Small intestine (tissue), 7 donors: Measurements from ENCODE around the gene SYNPO. TPM values are rescaled to one million over a fixed set of nuclear protein-coding genes. Genes with fewer than 3 reads are reported as not detected.

Experiments used
- DNase-seq, 2 donors: peaks; one replicate each; pipeline versions ENCODE4 v3.0.0 to v3.0.0-alpha.2; 2013
- FAIRE-seq: peaks from 2 replicates; lab custom pipeline; 2012; peaks lifted over from hg19 to GRCh38; lab: Jason Lieb, UNC
- H3K27ac ChIP-seq, 3 donors: one replicate each; pipeline ENCODE4 v1.5.1; 2013; ENCODE audit warnings: low read length in 2 of 3, mild to moderate bottlenecking in 2 of 3, control low read depth in 1 of 3, inconsistent platforms in 1 of 3, low read depth in 1 of 3, moderate library complexity in 1 of 3
- H3K27me3 ChIP-seq, 3 donors: one replicate each; pipeline ENCODE4 v1.6.1; 2013; ENCODE audit warnings: low read length in 3 of 3, inconsistent platforms in 1 of 3; ENCODE audit not compliant: control insufficient read depth in 3 of 3, insufficient read depth in 3 of 3
- H3K36me3 ChIP-seq, 3 donors: one replicate each; pipeline ENCODE4 v1.6.1; 2013; ENCODE audit warnings: low read length in 3 of 3, inconsistent platforms in 1 of 3, low read depth in 1 of 3, mild to moderate bottlenecking in 1 of 3, moderate library complexity in 1 of 3; ENCODE audit not compliant: control insufficient read depth in 3 of 3, insufficient read depth in 2 of 3
- H3K4me1 ChIP-seq, 3 donors: one replicate each; pipeline ENCODE4 v1.6.1; 2013; ENCODE audit warnings: low read length in 2 of 3, inconsistent platforms in 1 of 3, low read depth in 1 of 3, mild to moderate bottlenecking in 1 of 3, moderate library complexity in 1 of 3; ENCODE audit not compliant: control insufficient read depth in 3 of 3, insufficient read depth in 2 of 3
- H3K4me3 ChIP-seq, 3 donors: one replicate each; pipeline ENCODE4 v1.5.1; 2013; ENCODE audit warnings: low read length in 3 of 3, control low read depth in 1 of 3, inconsistent platforms in 1 of 3, low read depth in 1 of 3, mild to moderate bottlenecking in 1 of 3, moderate library complexity in 1 of 3
- H3K9me3 ChIP-seq, 2 donors: one replicate each; pipeline ENCODE4 v1.6.1; 2013; ENCODE audit warnings: low read depth in 1 of 2, low read length in 1 of 2; ENCODE audit not compliant: control insufficient read depth in 2 of 2, insufficient read depth in 1 of 2
- WGBS, 3 donors: extraction: QIAGEN DNeasy Blood & Tissue Kit; methylation state at CpG; one replicate each; pipeline ENCODE4 v1.1.7; 2013; 5-methylcytosine and 5-hydroxymethylcytosine counted together
- polyA plus RNA-seq, 4 donors: library from polyadenylated mRNA; stranded (reverse) in 3 of 4; unstranded in 1 of 4; fragments of 200-250 nt in 3 of 4; fragments of 120-200 nt in 1 of 4; gene quantifications; one replicate each; pipeline versions ENCODE4 v1.2.1 to v1.2.3, GENCODE V29; 2013
- donor health status: healthy with polysubstance abuse.
- donor health status: control.
- donor health status: control.
- donor health status: Bipolar disorder and iron deficiency.
- donor health status: healthy.

Gene SYNPO
- polyA plus RNA-seq, 4 donors, result 23.2 to 44.0 (median 30.3) TPM

- H3K4me1 ChIP-seq, result peaks cover 3 to 51% (median 15%) of the 10 kb centered on the region in 3 donors
- no peaks in the 10 kb centered on the region for H3K27me3 ChIP-seq
- no peak overlapping the region for H3K4me3 ChIP-seq
- DNase-seq (peak in 1 of 2 donors; percentile 71), FAIRE-seq (no peak)
- WGBS, 3 donors, result 50 to 75% (median 63%) methylated on average over 21 of the region's 21 CpGs
- no peaks in the 10 kb centered on the region for H3K9me3 ChIP-seq
- peaks cover 0 to 44% (median 0%) of the 10 kb centered on the region in 3 donors for H3K36me3 ChIP-seq
- peak overlapping the region in 1 of 3 donors; percentile 57 for H3K27ac ChIP-seq
Measured at GRCh38 chr5:150637245-150638052, 3.0 kb upstream of the SYNPO start.

DNA sequence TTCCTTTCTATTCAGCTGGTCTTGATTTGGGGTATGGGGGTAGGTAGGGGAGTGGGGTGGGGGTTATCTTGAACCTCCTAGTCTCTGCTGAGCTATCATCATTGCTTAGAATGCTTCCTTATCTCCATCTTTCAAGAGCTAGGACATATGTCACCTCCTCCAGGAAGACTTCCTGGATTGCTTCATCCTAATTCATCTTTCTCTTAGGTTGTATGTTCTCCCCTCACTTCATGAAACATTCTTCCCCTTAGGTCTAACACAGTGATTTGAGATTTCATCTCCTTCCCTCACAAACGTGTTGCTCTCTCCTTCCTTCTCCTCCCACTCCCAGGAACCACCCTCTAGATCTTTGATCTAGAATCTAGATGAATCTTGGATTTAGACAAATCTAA, 2.4 kb upstream of the SYNPO start:
- no peak overlapping the region for H3K4me3 ChIP-seq
- DNase-seq (no peak), FAIRE-seq (no peak)
- 26 to 35% (median 26%) methylated on average over 1 of the region's 1 CpG for WGBS, 3 donors
- no peaks in the 10 kb centered on the region for H3K27me3 ChIP-seq
- peaks cover 3 to 54% (median 19%) of the 10 kb centered on the region in 3 donors for H3K4me1 ChIP-seq
- H3K27ac ChIP-seq, result peak overlapping the region in 1 of 3 donors; percentile 57
- H3K9me3 ChIP-seq, result no peaks in the 10 kb centered on the region
- peaks cover 0 to 45% (median 0%) of the 10 kb centered on the region in 3 donors for H3K36me3 ChIP-seq

- H3K9me3 ChIP-seq, result no peaks in the 10 kb centered on the region
- H3K4me3 ChIP-seq, result no peak overlapping the region
- H3K4me1 ChIP-seq, result peaks cover 3 to 54% (median 19%) of the 10 kb centered on the region in 3 donors
- H3K27me3 ChIP-seq, result no peaks in the 10 kb centered on the region
- WGBS, 3 donors, result 67 to 72% (median 67%) methylated on average over 6 of the region's 6 CpGs
- DNase-seq, result no peak
- peaks cover 0 to 45% (median 0%) of the 10 kb centered on the region in 3 donors for H3K36me3 ChIP-seq
- FAIRE-seq, result no peak
- peak overlapping the region in 1 of 3 donors; percentile 91 for H3K27ac ChIP-seq
Measured at GRCh38 chr5:150638488-150639376, 1.7 kb upstream of the SYNPO start.

DNA sequence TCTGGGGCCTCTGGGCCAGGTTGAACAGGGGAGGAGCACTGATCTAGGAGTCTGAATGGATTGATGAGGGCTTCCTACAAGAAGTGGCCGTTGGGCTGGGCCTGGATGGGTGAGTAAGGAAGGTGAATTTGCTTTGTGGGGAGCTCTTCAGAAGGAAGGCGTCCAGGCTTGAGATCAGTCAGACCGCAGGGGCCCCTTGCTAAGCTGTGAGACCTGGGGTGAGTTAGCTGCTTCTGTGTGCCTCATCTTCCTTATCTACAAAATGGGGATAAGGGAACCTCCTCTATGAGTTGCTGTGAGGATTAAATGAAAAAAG, 1.1 kb upstream of the SYNPO start:
- peaks cover 3 to 57% (median 19%) of the 10 kb centered on the region in 3 donors for H3K4me1 ChIP-seq
- peak overlapping the region in 1 of 3 donors; percentile 91 for H3K27ac ChIP-seq

DNA sequence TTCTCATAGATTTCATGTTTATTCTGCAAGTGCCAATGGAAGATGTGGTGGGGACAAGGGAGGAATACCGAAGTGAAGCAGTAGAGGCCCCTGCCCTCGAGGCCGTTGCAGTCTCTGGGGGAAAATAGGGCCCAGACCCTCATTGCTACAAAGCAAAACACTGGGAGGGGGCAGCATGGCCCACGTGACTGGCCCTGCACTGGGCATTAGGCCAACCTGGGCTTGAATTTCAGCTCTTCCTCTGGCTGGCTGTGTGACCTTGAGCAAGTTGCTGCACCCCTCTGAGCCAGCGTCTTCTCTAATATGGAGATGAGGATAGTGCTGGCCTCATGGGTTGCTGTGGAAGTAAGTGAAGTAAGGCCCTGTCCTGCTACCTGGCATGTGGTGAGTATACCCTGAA, 709 bp upstream of the SYNPO start:
- Histone ChIP-seq H3K36me3 (peaks cover 0 to 51% (median 0%) of the 10 kb centered on the region in 3 donors), H3K4me3 (no peak overlapping the region), H3K9me3 (no peaks in the 10 kb centered on the region), H3K27me3 (no peaks in the 10 kb centered on the region), H3K4me1 (peaks cover 3 to 61% (median 19%) of the 10 kb centered on the region in 3 donors), H3K27ac (peak overlapping the region in 1 of 3 donors; percentile 91)
- FAIRE-seq (no peak), DNase-seq (no peak)
- WGBS, 3 donors, result 58 to 68% (median 60%) methylated on average over 5 of the region's 5 CpGs

More for the DNA sequence above, 1.1 kb upstream of the SYNPO start:
- no peak for DNase-seq
- Histone ChIP-seq H3K36me3 (peaks cover 0 to 47% (median 0%) of the 10 kb centered on the region in 3 donors), H3K27me3 (no peaks in the 10 kb centered on the region), H3K4me3 (no peak overlapping the region), H3K9me3 (no peaks in the 10 kb centered on the region)
- no peak for FAIRE-seq
- 74 to 82% (median 81%) methylated on average over 3 of the region's 3 CpGs for WGBS, 3 donors

- no peaks in the 10 kb centered on the region for H3K9me3 ChIP-seq
- H3K36me3 ChIP-seq, result peaks cover 0 to 50% (median 0%) of the 10 kb centered on the region in 3 donors
- peaks cover 3 to 68% (median 19%) of the 10 kb centered on the region in 3 donors for H3K4me1 ChIP-seq
- FAIRE-seq (no peak), DNase-seq (no peak)
- no peak overlapping the region for H3K4me3 ChIP-seq
- H3K27ac ChIP-seq, result peak overlapping the region in 2 of 3 donors; percentile 57 to 91
- WGBS, 3 donors, result 66 to 79% (median 75%) methylated on average over 9 of the region's 9 CpGs
- H3K27me3 ChIP-seq, result no peaks in the 10 kb centered on the region
Measured at GRCh38 chr5:150641006-150641570, 628 bp downstream of the SYNPO start.

DNA sequence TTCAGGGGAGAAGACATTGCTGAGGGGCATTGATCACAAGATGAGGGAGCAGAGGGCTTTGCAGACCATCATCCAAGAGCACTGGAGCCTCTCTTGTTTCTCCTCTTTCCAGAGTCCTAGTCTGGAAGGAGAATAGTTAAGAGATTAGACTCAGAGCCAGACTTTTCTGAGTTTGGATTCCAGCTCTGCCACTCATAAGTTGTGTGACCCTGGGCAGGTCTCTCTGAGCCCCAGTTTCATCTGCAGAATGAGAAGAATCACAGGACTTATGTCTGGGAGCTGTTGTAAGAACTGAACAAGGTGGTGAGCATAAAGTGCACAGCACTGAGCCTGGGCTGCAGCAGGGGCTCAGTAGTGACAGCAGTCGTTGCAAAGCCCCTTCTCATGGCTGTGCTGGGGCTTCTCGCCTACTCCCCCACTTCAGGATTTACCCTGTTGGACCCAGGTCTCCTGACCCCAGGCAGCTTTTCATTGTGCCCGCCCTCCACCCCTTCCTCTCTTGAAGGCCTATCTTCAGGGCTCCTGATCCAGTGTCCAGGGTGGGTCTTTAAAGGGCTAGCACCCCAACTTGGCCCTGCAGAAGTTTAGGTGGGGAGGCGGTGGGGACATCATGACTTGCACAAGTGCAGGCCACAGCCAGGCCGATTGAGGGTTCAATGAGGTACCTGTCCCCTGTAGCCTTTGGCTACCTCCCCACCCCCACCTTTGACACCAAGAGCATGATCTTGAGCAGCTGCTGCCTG, 1.5 kb downstream of the SYNPO start:
- Histone ChIP-seq H3K36me3 (peaks cover 0 to 50% (median 0%) of the 10 kb centered on the region in 3 donors), H3K9me3 (no peaks in the 10 kb centered on the region), H3K27me3 (no peaks in the 10 kb centered on the region), H3K27ac (peak overlapping the region in 1 of 3 donors; percentile 91), H3K4me3 (no peak overlapping the region), H3K4me1 (peaks cover 3 to 68% (median 19%) of the 10 kb centered on the region in 3 donors)
- WGBS, 3 donors, result 72 to 82% (median 74%) methylated on average over 5 of the region's 5 CpGs
- FAIRE-seq, result no peak
- DNase-seq, result no peak
